ENCODE results near the gene LTBP2.

The LTBP2 gene
- 1.8 to 2.9 (median 2.6) reads per million in 4 donors for total RNA-seq

DNA sequence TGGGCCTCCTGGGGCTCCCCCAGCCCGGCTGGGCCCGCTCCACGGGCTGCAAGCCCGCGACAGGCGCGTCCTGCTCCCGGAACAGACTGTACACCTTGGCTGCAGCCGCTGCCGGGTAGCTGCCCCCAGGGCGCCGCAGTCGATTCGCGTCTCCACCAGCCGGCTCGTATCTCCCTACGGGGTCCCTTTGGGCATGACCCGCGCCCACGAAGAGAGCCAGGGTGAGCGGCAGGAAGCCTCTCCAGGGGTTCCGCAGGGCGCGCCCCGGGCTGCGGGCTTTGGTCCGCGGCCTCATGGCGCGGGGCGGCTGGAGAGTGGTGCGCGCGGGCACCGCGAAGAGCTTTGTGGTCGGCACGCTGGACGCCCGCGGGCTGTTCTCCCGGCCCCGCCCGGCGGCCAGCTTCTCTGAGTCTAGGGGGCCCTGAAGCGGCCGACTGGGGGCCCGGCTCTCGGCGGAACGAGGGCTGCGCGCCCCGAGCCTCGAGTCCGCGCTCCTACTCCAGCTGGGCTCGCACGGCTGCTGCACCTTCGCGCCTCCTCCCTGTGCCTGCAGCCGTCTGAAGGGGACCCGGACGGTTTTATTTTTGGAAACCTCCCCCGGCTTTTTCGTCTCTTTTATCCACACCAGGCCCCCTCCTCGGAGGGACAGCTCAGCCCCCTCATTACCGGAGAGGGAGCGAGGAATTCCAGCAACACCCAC is at the start of gene LTBP2:
Gene LTBP2, minus strand, starts transcription at position 588 of the 700 bp plus-strand sequence. Its CDS starts 293 bp downstream, at position 295.
- DNase-seq, result peak in 2 of 5 donors; percentile 10 to 16

- no peak for DNase-seq
These were observed 48.8 kb upstream of the LTBP2 start for GRCh38 chr14:74660863-74661262.

DNA sequence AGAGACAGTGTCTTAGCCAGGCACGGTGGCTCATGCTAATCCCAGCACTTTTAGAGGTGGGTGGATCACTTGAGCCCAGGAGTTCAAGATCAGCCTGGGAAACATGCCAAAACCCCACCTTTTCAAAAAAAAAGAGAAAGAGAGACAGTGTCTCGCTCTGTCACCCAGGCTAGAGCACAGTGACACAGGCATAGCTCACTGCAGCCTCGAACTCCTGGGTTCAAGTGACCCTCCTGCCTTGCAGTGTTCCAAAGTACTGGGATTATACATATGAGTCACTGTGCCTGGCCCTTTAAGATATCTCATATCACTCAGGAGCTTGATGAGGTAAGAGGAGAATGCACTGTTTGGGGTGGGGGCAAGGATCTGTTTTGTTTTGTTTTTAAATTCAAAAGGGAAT is 48.1 kb upstream of the LTBP2 start:
- no peak for DNase-seq

DNA sequence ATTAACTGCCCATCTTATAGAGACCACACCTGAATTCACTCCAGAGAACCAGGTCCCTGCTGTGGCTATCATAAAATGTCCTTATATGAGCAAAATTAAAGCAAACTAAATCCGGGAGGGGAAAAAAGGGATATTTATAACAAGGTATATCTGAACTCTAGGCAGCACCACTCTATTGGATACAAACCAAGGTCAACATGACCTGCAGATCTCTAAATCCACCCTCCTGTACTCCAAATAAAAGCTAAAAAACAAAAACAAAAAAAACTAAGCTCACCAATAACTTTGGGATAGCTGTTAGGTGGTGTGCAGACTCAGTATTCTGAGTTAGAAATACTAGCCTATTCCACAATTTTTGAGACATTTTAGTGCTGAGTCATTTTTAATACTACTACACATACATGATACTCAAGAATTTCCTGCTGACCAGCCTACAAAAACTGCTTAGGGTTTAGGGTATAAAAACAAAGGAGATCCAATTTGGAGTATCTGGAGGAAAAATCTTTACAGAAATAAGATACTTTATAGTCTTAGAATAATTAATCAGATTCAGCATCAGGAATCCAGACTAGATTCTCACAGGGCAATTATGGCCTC is 46.6 kb upstream of the LTBP2 start:
- no peak for DNase-seq

- no peak for DNase-seq
These were observed 44.9 kb upstream of the LTBP2 start for GRCh38 chr14:74656964-74657363.

GRCh38 chr14:74655599-74656395 is 43.8 kb upstream of the LTBP2 start:
- no peak for DNase-seq

GRCh38 chr14:74654931-74655330 is 42.9 kb upstream of the LTBP2 start:
- no peak for DNase-seq

DNA sequence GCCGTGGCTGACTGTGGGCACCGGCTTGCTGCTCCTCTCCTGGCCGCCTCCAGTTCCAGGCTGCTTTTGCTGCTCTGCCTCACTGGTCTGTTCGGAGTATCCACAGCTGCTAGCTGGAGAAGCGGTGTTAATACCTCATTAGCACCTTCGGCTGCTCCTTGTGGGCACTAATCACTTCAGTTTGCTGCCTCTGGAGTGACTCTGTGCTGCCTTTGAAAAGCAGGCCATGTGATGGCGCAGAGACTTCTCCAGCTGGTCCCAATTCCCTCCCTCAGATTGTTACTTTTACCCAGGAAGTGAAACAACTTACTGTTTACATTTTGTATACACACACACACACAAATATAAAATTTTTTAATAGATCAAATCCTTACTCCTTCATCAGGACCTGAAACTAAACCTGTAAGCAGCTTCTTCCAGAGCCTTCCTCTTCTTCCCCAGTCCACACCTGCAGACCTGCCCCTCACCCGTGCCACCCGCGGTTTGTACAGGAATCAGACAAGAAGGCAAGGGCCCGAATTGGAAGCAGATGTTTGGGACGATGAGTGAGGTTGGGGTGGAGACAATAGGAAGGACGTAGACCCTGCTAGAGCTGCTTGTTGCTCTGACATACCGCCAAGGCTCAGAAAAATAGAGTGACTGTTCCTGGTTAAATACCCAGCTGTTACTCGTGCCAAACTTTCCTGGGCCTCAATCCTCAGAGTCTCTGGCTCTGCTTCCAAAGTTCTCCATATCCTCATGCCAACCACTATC is 41.5 kb upstream of the LTBP2 start:
- no peak for DNase-seq

DNA sequence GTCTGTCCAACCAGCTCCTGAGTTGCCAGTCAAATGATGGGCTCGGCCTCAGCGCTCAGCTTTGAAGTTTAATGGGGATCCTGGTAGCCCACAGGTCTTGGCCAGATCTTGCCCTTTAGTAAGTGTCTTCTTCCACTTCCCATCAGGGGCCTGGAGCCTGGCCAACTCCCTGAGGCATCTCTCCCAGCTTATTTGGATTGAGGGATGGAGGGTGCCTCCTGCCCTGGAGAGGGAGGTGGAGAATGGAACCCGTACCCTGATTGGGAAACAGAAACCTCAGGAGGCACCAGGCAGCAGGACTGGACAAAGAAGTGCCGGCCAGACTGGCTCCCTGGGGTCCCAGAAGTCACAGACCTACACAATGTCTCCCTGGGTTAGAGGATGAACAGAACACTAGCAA is 40.5 kb upstream of the LTBP2 start:
- DNase-seq, result no peak

DNA sequence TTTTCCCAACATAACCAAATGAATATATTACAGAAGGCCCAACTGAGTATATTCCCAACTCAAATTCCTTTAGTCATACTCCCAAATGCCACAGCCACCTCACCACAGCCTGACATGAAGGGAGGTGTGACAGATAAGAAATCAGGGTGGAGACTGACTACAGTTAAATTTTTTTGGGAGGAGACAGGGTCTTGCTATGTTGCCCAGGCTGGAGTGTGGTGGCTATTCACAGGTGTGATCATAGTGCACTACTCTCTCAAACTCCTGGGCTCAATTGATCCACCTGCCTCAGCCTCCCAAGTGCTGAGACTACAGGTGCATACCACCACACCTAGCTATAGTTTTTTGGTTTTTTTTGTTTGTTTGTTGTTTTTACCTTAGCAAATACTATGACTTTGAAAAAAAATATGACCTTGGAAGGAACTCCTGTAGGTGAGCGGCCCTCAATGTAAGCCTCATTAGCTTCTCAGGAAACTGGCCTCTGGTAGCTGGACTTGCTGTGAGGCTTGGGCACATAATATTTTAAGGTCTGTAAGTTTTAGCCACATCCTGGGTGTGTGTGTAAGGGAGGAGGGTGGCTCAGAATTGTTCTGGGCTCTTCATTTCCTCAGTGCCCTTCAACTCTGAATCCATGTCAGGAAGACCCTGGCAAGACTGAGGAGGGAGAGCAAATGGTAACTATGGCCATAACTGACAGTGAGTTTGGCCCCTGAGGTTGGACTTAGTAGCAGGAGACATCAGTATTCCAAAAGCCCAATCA is 39.1 kb upstream of the LTBP2 start:
- no peak for DNase-seq

DNA sequence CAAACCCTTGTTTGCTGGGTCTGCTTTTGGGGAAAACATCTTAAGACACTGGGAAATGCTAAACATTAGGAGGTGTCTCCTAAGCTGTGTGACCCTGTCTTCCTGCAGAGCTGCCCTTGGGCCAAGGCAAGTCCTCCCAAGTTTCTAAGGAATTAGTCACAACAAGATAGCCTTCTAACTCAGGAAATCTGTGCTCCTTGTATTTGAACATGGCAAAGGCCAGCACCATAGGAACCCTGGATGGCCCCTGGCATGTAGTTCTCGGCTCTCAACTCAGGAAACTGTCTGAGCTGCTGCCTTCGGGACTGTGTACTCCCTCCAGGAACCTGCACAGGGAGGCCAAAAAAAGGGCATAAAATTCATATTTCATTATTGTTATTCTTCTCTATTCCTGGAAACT is 37.6 kb upstream of the LTBP2 start:
- no peak for DNase-seq

GRCh38 chr14:74649167-74649566 is 37.1 kb upstream of the LTBP2 start:
- no peak for DNase-seq

GRCh38 chr14:74648601-74649000 is 36.6 kb upstream of the LTBP2 start:
- DNase-seq, result no peak

- DNase-seq, result no peak
These were observed 35.8 kb upstream of the LTBP2 start for GRCh38 chr14:74647678-74648461.

GRCh38 chr14:74647061-74647677 is 35.1 kb upstream of the LTBP2 start:
- DNase-seq, result no peak

- DNase-seq, result no peak
These were observed 33.9 kb upstream of the LTBP2 start for GRCh38 chr14:74645756-74646470.

DNA sequence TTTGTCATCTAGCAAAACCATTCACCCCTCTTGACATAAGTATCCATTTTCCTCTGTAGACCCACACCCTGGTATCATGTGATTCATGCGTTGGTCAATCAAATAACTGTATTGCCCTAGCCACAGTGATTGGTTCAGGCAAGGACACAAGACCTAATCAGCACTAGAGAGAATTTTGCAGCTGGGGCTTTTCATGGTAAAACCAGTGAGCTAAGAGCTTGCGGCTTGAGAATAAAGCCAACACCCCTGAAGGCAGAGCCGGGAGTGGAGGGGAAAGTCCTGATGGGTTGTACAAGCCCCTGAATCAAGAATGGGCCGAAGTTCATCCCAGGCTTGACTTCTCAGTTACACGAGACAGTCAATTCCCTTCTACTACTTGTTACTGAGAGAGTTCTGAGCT is 33.2 kb upstream of the LTBP2 start:
- no peak for DNase-seq

GRCh38 chr14:74641601-74642391 is 29.8 kb upstream of the LTBP2 start:
- no peak for DNase-seq

DNA sequence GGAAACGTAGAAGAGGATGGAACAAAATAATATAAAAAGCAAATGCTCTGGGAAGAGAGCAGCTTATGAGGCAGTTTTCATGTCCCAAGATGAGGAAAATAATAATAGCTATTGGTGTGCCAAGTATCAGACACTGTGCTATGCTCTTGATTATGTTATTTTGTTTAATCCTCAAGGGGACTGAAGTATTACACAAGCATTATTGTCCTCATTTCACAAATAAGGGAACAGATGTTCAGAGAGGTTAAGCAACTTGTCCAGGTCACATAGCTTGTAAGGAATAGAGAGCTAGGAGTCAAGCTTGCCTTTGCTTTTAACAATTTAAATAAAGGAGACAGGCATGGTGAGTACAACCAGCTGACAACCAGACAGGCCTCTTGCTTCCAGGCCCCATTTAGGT is 26.9 kb upstream of the LTBP2 start:
- DNase-seq, result no peak

Measured in T-helper 1 cell (primary cell).